ENCODE measurements around the gene PAX5. TPM values are rescaled to one million over a fixed set of nuclear protein-coding genes. Genes with fewer than 3 reads are reported as not detected.

Gene PAX5
- total RNA-seq, 3 donors from 2014 or later = 0.29 to 0.32 TPM; not detected in 1

- H3K9me3 ChIP-seq = peaks cover 15% of the 10 kb centered on the region
- ATAC-seq = peak; percentile 40
- intact Hi-C loops (cut with DNase I, micrococcal nuclease) = no loop called here
- no peak overlapping the region for H3K4me3 ChIP-seq
- no peaks in the 10 kb centered on the region for H3K36me3 ChIP-seq (ENCODE audit: low read depth)
- peak in 1 of 3 donors; percentile 17 for DNase-seq
- TF ChIP-seq, protein P1, sequence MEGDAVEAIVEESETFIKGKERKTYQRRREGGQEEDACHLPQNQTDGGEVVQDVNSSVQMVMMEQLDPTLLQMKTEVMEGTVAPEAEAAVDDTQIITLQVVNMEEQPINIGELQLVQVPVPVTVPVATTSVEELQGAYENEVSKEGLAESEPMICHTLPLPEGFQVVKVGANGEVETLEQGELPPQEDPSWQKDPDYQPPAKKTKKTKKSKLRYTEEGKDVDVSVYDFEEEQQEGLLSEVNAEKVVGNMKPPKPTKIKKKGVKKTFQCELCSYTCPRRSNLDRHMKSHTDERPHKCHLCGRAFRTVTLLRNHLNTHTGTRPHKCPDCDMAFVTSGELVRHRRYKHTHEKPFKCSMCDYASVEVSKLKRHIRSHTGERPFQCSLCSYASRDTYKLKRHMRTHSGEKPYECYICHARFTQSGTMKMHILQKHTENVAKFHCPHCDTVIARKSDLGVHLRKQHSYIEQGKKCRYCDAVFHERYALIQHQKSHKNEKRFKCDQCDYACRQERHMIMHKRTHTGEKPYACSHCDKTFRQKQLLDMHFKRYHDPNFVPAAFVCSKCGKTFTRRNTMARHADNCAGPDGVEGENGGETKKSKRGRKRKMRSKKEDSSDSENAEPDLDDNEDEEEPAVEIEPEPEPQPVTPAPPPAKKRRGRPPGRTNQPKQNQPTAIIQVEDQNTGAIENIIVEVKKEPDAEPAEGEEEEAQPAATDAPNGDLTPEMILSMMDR (IDR thresholded peaks at IDR 0.05) = peak; percentile 13
- no peaks in the 10 kb centered on the region for H3K4me1 ChIP-seq (ENCODE audit: low read depth)
Measured at GRCh38 chr9:36991516-36992134, 42.4 kb downstream of the PAX5 start.

- Histone ChIP-seq H3K4me1 (ENCODE audit: low read depth) (no peaks in the 10 kb centered on the region), H3K36me3 (ENCODE audit: low read depth) (no peaks in the 10 kb centered on the region), H3K9me3 (peaks cover 15% of the 10 kb centered on the region), H3K4me3 (no peak overlapping the region)
- ATAC-seq (peak; percentile 13), DNase-seq (peak in 1 of 3 donors; percentile 10)
- intact Hi-C loops (cut with DNase I, micrococcal nuclease) = no loop called here
- TF ChIP-seq, protein P1 (IDR thresholded peaks at IDR 0.05) = no peak
Measured at GRCh38 chr9:36988848-36989247, 45.2 kb downstream of the PAX5 start.

- Histone ChIP-seq H3K4me1 (ENCODE audit: low read depth) (no peaks in the 10 kb centered on the region), H3K9me3 (peaks cover 15% of the 10 kb centered on the region), H3K36me3 (ENCODE audit: low read depth) (no peaks in the 10 kb centered on the region), H3K4me3 (no peak overlapping the region)
- ATAC-seq (no peak), DNase-seq (no peak)
- intact Hi-C loops (cut with DNase I, micrococcal nuclease) = no loop called here
- TF ChIP-seq, protein P1 (IDR thresholded peaks at IDR 0.05) = no peak
Measured at GRCh38 chr9:36987891-36988290, 46.2 kb downstream of the PAX5 start.

DNA sequence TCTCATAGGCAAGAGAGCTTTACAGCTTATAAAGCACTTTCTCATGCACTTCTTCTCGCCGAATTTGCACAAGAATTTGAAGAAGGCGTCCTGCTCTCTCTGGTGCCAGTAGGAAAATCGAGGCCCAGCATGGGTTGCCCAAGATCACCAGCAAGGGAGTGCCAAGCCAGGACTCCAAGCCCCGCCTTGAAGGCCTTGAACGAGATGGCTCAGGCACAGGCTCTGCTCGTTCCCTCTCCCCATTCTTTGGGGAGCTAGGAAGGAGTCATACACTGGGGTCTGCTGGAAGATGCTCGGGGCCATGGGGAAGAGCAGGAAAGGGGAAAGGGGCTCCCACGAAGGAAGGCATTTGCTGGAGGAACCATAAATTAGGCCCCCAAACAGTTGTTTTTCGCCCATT is 46.7 kb downstream of the PAX5 start:
- DNase-seq (no peak), ATAC-seq (no peak)
- no peaks in the 10 kb centered on the region for H3K36me3 ChIP-seq (ENCODE audit: low read depth)
- TF ChIP-seq, protein P1 (IDR thresholded peaks at IDR 0.05) = no peak
- H3K4me3 ChIP-seq = no peak overlapping the region
- H3K9me3 ChIP-seq = peaks cover 15% of the 10 kb centered on the region
- intact Hi-C loops (cut with DNase I, micrococcal nuclease) = no loop called here
- no peaks in the 10 kb centered on the region for H3K4me1 ChIP-seq (ENCODE audit: low read depth)

GRCh38 chr9:36986468-36987408 is 47.3 kb downstream of the PAX5 start:
- no peak for ATAC-seq
- TF ChIP-seq, protein P1 (IDR thresholded peaks at IDR 0.05) = no peak
- Histone ChIP-seq H3K9me3 (peaks cover 15% of the 10 kb centered on the region), H3K36me3 (ENCODE audit: low read depth) (no peaks in the 10 kb centered on the region), H3K4me3 (no peak overlapping the region), H3K4me1 (ENCODE audit: low read depth) (no peaks in the 10 kb centered on the region)
- no peak for DNase-seq
- intact Hi-C loops (cut with DNase I, micrococcal nuclease) = no loop called here

Data from mucosa of descending colon (tissue), 3 donors.